ENCODE data around the gene RUFY3.
A peak's percentile ranks its signal among the peaks of the same experiment; 100 is the strongest.

RUFY3 gene

DNA sequence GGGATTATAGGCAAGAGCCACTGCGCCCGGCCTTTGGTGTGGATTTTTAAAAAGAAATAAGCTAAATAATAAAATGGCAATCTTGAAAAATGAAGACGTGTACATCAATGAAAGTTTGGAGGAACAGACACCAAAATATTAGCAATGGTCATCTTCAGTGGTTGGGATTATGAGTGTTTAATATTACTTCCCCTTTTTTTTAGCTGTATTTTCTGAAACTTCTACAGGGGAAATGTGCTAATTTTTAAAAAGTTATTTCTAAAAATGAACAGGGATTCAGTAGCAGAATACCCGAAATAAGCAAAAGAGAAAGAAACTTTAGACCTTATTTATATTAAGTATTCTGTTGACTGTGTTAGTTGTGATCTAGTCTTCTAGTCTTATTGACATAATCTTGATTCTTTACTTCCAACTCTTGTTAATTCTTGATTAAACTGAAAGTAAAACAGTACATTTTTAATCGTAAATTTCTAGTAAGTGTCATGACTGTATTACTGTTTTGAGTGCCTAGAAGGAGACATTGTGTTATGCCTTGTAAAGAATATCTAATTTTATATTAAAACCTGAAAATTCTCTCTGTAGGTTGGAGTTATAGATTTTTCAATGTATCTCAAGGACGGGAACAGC lies 51.3 kb downstream of the RUFY3 start:
- DNase-seq (ENCODE audit: low read depth in 4 of 4, low spot score in 1 of 4), result no peak

DNA sequence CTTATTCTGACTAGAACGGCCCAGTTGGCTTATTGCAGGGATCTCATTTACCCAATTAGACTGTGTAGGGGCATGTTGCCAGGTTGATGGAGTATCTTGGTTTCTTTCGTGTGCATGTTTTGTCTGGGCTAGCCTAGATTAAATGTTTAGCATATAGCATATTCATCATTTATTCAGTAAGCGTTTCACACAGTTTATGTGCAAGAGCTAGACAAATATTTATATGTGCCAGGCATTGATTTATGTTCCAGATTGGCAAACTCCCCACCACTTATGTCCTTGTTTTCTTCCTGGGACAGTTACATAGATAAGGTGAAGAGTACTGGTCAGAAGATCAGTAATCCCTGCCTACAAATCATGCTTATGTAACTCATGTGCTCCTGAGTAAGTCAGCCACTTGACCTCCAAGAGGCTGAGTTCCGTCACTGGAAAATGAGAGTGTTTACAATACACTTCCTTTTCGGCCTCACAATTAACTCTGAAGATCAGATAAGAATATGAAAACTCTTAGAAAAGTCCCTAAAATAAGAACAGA lies 57.2 kb downstream of the RUFY3 start:
- no peak for DNase-seq (ENCODE audit: low read depth in 4 of 4, low spot score in 1 of 4)

DNA sequence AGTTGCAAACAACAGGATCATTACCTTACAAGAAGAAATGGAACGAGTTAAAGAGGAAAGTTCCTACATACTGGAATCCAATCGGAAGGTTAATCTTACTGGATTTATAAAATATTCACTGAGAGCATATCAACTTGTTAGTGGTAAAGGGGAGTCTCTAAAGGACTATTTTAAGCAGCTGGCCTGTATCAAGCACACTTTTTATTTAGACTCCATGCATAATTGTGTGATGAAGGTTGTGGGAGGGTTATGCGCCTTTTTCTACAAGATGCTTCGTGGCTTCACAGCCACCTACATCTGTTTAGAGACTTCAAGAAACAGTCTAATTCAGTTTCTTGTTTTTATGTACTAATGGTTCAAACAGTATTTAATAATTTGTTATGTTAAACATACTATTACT lies 61.3 kb downstream of the RUFY3 start:
- DNase-seq (ENCODE audit: low read depth in 4 of 4, low spot score in 1 of 4), result no peak

DNA sequence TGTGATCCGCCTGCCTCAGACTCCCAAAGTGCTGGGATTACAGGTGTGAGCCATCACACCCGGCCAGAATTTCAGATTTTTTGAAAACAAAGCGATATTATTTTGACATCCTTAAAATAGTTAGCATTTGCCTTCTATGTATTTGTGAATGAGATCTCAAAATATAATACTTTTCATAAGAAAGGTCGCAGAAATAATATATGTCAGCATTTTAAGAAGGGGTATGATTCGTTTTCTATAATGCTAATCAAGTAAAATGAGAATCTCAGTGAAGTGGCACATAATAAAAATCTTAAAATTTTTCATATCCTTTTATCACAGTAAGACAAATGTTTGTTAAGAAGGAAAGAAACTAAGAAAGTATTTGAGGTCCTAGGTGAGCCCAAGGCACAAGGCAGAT lies 65.7 kb downstream of the RUFY3 start:
- no peak for DNase-seq (ENCODE audit: low read depth in 4 of 4, low spot score in 1 of 4)

DNA sequence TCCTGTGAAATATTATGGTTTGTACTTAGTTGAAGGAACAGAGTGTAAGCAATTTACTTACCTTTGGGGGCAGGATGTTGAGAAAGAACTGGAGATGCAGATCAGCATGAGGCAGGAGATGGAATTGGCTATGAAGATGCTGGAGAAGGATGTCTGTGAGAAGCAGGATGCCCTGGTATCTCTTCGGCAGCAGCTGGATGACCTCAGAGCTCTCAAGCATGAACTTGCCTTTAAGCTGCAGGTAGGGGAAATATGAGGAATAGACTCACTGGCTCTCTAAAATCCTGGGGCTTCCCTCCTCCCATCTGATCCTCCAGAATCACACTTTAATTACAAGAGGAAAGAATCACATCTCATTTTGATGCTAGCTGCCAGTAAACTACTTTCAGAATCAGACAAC lies 67.0 kb downstream of the RUFY3 start:
- DNase-seq (ENCODE audit: low read depth in 4 of 4, low spot score in 1 of 4), result no peak

DNA sequence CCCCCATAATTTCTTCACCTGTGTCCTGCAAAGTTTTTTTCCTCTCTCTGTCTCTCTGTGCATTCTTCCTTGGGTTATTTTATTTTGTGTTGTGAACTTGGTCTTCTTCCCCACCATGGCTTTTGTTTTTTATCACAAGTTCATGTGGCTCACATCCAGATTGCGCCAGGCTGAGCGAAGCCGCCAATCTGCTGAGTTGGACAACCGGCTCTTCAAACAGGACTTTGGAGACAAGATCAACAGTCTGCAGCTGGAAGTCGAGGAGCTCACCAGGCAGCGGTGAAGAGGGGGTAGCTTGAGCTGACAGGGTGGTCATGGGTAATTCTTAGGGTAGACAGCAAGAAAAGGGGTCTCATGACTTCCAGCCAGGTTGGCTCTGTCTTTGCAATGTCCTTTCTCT lies 71.9 kb downstream of the RUFY3 start:
- no peak for DNase-seq (ENCODE audit: low read depth in 4 of 4, low spot score in 1 of 4)

DNA sequence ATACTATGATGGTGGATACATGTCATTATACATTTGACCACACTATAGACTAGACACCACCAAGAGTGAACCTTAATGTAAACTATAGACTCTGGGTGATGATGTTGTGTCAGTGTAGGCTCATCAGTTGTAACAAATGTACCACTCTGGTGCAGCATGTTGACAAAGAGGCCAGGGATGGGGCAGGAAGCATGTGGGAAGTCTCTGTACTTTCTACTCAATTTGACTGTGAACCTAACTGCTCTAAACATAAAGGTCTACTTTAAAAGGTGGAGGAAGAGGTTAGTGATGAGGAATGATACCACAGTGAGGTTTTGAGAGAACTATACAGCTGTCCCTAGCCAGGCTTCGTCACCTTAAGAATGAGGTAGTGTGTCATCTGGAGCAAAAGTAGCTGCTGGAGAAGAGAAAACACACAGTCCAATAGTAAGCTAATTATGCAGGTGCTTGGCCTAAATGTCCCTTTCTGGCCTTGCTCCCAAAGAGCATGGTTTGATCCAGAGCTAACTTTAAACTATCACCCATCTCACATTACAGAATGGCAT lies 79.6 kb downstream of the RUFY3 start:
- no peak for DNase-seq (ENCODE audit: low read depth in 4 of 4, low spot score in 1 of 4)

DNA sequence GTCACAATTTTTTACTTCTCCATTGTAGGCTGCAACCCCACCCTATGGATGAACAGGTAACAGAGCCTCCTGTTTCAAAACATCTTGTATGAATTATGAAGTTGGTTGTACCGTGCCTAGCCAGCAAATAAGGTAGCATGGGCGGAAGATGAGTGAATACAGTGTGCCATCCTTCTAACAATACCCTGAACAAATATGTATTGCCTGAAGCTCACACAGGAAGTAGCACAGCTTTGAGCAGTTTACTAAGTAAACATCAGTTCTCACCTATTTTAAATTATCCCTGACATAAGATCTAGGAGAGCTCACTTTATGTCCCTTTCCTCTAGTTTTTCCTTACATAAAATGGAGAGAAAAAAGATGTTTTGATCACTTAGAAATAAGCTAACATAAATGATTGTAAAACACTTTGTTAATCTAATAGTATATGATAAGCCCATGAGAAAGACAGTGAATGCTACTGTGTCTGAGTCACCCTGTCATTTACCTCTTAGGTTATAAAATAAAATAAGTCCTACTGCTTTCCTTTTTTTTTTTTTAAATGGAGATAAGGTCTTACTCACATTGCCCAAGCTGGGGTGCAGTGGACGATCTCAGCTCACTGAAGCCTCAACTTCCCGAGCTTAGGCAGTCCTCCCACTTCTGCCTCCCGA lies 81.3 kb downstream of the RUFY3 start:
- DNase-seq (ENCODE audit: low read depth in 4 of 4, low spot score in 1 of 4), result no peak

DNA sequence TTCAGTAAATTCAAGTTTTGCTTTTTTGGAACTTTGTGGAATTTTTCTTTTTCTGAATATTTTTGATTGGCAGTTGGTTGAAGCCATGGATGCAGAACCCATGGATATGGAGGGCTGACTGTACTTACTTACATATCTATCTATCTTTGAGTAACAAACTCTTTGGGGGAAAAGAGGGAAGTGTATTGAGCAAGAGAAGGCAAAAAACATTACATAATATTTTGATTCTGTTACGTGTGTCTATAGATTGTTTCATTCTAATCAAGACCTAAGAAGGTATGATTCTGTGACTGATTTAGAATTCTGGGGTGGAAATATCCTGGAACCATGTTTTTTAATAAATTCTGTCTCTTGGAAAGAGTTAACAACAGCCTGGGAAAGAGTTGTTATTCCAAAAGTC lies 86.4 kb downstream of the RUFY3 start:
- no peak for DNase-seq (ENCODE audit: low read depth in 4 of 4, low spot score in 1 of 4)

DNA sequence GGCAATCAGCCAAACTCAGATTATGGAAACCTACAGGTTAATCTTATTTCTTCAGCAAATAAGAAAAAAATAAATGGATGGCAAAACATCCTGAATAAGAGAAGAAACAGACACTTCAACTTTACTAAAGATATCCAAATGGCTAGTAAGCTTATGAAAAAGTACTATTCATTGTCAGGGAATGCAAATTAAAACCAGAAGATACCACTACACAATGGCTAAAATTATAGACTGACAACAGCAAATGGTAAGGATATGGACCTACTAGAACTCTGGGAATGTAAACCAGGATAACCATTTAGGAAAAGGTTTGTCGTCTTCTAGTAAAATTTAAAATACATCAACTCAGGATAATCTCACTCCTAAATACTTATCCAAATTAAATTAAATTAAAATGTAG lies 93.6 kb downstream of the RUFY3 start:
- DNase-seq (ENCODE audit: low read depth in 4 of 4, low spot score in 1 of 4), result no peak

DNA sequence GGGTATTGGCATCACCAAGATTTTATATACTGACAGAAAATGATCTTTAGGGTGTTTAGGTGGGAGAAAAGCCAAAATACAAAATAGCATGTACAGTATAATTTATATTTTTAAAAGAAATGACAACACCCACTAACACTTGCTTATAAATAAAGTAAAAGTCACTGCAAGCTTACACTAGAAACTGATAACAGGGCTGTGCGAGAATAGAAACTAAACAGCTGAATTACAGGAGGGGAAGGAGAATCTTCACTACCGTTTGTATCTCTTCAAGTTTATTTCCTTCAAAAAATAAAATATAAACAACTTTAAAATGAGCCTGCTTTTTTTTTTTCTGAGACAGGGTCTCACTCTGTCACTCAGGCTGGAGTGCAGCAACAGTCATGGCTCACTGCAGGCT lies 95.1 kb downstream of the RUFY3 start:
- no peak for DNase-seq (ENCODE audit: low read depth in 4 of 4, low spot score in 1 of 4)

DNA sequence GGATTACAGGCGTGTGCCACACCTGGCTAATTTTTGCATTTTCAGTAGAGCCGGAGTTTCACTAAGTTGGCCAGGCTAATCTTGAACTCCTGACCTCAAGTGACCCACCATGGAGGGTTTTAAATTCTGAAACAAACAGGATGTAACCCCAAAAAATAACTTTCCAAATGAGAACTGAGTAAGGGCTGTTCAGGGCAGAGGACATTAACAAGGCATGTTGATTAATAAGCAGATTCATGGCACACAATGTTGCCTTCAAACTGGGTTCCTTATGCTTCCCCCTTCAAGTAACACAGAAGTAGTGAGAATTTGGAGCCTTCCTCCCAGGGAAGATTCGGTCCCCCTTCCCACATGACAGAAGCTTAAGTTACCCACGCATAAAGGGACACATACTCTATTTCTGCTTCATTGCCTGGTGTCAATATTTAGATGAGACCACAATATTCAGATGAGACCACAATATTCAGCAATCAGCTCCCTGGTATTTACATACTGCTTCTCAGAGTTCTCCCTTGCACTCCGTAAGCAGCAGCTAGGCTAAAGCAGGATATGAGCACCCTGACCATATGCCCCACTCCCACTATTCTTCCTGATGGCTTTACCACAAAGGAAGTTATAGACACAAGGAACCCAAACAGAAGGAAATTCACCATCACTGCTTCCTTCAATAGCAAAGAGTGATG lies 96.5 kb downstream of the RUFY3 start:
- no peak for DNase-seq (ENCODE audit: low read depth in 4 of 4, low spot score in 1 of 4)

DNA sequence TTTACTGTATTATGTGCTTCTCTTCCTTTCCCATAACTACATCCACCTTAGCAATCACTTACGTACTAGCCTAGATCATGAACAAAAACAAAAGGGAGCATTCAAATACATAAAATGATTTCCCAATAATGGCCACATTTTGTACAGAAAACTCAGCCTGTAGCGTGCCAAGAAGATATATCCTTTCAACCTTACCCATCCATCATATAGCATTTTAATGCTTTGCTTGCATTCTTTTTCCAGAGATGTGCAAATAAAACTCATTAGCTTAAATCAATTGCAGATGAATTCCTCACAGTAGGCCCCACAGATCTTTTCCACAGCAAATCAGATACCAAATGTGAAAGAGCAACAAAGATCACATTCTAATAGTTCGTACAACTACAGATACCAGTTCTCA lies 97.2 kb downstream of the RUFY3 start:
- no peak for DNase-seq (ENCODE audit: low read depth in 4 of 4, low spot score in 1 of 4)

DNA sequence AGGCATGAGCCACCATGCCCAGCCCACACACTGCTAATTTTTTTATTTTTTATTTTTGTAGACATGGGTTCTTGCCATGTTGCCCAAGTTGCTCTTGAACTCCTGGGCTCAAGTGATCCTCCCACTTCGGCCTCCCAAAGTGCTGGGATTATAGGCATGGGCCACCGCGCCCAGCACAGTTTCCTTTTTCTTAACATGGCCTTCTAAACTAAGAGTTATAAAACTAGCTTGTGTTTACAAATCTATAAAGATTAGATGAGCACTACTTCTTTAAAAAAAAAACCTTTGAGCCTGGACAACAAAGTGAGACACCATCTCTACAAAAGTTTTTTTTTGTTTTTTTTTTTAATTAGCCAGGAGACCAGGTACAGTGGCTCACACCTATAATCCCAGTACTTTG lies 107.3 kb downstream of the RUFY3 start:
- DNase-seq (ENCODE audit: low read depth in 4 of 4, low spot score in 1 of 4), result no peak

DNA sequence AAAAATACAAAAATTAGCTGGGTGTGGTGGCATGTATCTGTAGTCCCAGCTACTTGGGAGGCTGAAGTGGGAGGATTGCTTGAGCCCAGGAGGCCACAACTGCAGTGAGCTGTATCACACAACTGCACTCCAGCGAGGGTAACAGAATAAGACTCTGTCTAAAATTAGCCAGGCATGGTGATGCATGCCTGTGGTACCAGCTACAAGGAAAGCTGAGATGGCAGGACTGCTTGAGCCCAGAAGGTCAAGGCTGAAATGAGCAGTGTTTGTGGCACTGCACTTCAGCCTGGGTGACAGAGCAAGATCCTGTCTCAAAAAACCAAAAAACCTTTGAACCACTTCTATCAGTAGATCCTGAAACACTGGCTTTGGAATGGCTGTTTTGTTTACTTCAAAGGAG lies 107.7 kb downstream of the RUFY3 start:
- DNase-seq (ENCODE audit: low read depth in 4 of 4, low spot score in 1 of 4), result no peak

DNA sequence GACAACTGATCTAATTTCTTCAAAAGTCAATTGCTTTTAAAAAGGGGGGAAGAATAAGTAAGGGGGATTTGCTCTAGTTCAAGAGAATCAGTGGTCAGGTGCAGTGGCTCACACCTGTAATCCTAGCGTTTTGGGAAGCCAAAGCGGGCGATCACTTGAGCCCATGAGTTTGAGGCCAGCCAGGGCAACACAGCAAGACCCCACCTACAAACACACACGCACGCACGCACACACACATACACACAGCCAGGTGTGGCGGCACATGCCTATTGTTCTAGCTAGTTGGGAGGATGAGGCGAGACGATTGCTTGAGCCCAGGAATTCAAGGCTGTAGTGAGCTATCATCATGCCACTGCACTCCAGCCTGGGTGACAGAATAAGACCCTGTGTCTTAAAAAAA lies 108.3 kb downstream of the RUFY3 start:
- no peak for DNase-seq (ENCODE audit: low read depth in 4 of 4, low spot score in 1 of 4)

DNA sequence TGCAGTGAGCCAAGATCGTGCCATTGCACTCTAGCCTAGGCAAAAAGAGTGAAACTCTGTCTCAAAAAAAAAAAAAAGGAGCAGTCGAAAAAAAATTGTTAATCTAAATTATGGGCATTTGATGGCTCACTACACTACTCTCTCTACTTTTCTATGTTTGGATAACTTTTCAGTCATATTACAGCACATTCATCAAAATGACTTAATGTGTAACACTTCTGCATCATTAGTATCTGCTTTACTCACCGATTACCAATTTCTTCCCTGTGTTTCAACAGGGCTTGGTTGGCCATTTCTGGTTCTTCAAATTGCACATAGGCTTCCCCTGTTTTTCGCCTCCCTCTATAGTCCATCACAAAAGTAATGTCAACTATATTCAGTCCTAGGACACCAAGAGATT lies 109.5 kb downstream of the RUFY3 start:
- no peak for DNase-seq (ENCODE audit: low read depth in 4 of 4, low spot score in 1 of 4)

DNA sequence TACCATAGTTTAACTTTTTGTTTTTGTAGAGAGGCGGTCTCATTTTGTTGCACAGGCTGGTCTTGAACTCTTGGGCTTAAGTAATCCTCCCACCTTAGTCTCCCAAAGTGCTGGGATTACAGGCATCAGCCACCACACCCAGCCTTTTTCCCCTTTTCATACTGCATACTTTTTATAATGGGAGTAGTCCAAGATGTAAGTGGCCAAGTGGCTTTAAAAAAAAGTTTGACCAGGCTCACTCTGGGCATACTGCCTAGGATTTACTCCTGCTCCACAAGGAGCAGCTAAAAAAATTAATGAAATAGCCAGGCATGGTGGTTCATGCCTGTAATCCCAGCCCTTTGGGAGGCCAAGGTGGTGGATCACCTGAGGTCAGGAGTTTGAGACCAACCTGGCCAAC lies 111.9 kb downstream of the RUFY3 start:
- DNase-seq (ENCODE audit: low read depth in 4 of 4, low spot score in 1 of 4), result no peak

DNA sequence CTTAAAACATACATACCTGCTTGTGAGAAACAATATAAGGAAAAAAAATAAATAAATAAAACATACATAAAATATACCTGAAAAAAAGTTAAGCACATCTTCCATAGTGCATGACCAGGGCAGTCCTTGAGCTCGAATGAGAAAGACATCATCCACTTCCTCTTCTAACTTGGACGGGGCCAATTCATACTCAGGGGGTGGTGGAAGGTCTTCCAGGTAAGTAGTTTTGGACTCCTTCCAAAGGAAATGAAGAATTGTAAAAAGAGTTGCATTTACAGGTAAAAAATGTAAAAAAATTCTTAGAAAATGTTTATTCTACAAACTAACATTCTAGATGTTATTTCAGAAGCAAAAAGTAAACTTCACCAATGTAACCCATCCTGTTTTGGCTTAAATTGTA lies 114.3 kb downstream of the RUFY3 start:
- DNase-seq (ENCODE audit: low read depth in 4 of 4, low spot score in 1 of 4), result no peak

DNA sequence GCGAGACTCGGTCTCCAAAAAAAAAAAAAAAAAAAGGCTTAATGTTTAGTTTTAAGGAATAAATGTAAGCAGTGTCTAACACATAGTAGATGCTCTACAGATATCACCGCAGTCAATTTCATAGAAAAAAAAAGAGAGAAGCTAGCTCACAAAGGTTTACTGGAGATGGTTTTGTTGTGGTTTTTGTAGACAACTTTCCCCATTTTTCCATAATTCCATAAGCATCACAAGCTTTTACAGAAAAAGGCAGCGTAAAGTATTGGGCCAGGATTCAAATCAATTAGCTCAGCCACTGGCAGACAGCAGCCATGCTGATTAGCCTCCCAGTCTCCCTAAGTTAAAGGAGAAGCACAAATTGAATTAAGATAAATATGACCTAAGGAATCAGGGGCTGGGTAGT lies 116.4 kb downstream of the RUFY3 start:
- no peak for DNase-seq (ENCODE audit: low read depth in 4 of 4, low spot score in 1 of 4)

DNA sequence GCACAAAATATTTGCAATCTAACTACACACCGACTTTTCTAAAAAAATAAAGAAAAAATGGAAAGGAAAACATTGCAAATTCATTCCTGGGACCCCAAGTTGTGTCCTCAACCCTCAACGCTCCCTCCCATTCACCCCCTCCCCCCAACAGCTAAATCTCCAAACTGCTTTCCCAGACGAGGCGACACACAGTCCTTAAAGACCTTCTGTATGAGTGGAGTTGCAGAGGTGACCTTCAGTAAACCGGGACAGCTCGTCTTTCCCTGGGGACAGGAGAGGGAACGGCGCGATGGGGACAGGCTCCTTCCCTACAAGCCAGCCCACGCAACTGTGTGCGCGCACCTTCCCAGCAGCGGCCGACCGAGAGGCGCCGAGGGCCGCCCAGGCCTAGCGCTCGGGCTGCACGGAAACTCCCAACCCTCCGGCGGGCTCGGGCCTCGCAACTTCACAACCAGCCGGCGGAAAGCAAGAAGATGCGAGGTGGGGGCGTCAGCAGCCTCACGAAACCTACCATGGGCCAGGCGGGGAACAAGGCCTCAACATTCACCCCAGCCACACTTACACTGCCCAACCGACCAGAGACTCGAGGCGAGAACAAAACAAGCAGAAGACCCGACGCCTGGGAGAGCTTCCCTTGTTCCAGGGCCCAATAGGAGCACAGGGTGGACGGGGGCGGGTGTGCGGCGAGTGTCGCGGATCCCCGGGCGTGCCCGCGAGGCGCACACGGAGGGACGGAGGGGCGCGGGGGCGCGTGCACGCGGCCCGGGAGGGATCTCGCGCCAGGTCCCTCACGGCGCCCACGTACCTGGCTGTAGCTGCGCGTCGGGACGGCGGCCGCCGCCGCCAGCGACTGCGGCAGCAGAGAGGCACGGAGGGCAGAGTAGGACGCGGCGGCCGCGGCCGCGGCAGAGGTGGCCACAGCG lies 117.2 kb downstream of the RUFY3 start:
- peak; percentile 39 to 57 (median 46) for DNase-seq (ENCODE audit: low read depth in 4 of 4, low spot score in 1 of 4)

All from stimulated activated CD4-positive, alpha-beta T cell treated with anti-CD3 and anti-CD28 coated beads, Interleukin-1b, Interleukin-23, amount 100 ng/mL, for 24 hours (primary cell).